GM03348 (cell line): ENCODE measurements around the gene VWCE.
A peak's percentile ranks its signal among the peaks of the same experiment; 100 is the strongest.

ENCODE experiments used
- DNase-seq: peaks from one replicate; pipeline ENCODE4 v3.0.0; 2012; ENCODE audit warnings: low spot score

VWCE gene

DNA sequence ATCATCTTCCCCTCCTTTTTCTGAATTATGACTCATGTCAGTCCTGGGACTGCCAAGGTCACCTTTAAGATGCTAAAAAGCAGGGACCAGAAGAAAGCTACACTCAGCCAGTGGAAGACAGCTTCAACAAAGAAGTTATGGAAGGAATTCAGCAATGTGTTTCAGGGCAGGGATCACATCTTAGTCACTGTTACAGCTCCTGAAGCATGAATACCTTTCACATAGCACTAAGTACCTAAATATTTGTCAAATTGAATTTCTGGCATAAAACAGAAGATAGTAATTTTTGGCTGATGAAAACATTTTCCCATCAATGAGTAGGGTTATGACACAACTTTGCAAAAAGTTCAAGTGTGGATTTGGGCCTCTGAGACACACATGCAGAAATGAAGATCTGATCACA lies 32.6 kb upstream of the VWCE start:
- peak; percentile 55 for DNase-seq

DNA sequence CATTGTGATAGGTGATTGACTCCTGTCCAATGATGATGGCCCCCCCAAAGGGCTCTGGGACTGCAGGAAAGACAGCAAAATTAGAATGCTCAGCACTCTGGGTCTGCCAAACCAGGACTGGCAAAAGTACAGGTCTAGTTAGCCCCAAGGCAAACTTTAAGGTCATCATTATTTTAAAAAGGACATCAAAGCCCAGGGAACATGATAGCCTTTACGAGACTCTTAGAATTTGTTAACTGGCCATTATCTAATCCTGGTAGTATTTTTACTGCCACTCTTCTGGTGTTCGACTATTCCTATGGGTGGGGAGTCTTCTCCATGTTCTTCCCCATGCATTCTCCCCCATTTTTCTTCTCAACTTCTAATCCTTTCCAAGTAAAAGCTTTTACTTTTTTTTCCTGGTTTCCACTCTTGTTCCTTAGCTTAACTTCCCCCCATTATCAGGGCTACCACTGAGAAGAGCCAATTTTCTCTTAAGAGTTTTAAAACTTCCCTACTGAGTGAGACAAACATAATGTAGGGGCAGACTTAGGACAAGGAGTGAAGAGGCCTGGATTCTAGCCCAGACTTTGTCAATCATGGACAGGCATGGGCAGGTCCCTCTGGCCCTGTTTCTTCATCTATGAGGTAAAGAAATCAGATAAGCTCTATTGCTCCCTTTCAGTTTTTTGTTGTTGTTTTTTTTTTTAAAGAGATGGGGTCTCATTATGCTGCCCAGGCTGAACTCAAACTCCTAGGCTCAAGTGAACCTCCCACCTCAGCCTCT lies 30.7 kb upstream of the VWCE start:
- no peak for DNase-seq

DNA sequence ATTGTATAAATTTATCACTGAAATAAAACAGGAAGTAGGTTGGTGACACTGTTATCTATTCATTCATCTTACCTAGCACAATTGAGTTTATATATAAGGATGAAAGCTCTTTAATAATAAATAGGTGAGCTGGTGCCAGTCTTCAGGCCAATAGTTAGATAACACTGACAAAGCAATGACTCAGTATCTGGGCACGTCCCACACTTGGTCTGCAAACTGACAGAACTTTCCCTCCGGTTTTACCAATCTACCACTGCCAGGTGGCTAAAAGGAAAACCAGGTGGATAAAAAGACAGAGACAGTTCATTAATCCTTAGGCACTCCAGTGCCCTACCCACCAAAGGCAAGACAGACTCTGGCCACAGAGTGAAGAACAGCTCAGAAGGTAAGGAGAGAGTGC lies 20.1 kb upstream of the VWCE start:
- no peak for DNase-seq

DNA sequence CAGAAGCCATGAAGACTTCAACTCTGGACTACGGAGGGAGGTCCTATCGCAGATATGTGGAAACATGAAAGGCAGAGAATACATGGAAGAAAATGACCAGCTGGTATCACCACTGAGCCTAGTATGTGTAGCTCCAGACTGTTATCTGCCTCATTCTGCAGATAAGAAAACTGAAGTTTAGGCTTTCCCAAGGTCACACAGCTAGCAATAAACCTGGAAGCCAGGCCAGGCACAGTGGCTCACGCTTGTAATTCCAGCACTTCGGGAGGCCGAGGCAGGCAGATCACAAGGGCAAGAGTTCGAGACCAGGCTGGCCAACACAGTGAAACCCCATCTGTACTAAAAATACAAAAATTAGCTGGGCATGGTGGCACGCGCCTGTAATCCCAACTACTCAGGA lies 15.6 kb upstream of the VWCE start:
- no peak for DNase-seq

DNA sequence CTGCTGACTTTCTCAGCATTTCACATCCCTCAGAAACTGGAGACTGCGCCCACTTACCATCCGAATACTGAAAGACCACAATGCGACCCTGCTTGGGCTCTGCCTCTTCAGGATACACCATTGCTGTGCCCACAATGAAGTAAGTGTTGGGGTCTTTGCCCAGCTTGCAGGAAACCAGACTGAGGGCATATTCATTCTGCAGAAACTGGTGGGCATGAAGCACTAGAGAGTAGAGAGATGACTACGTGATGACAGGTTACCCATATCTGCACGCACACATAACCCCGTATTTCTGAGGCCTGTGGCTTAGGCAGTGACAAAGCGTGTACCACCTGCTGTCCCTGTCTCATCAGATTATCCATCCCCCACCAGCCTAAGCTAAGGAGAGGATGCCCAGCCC lies 14.6 kb upstream of the VWCE start:
- DNase-seq: no peak

DNA sequence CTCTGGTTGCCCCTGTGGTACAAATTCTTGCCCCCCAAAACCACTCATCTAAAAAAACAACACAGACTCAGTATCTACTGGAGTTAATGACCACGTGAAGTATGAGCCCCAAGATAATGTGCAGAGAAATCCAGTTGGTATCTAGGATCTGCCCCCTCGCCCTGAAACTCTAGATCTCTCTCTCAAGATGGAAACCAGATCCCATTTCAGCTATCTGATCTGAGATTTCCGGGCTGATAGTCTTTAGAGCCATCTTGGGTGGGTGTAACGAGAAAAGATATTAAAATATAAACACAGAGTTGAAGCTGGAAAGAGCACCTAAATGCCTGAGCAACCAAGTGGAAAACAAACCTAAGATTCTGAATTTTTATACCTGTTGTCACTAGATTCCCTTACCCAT lies 14.0 kb upstream of the VWCE start:
- no peak for DNase-seq

DNA sequence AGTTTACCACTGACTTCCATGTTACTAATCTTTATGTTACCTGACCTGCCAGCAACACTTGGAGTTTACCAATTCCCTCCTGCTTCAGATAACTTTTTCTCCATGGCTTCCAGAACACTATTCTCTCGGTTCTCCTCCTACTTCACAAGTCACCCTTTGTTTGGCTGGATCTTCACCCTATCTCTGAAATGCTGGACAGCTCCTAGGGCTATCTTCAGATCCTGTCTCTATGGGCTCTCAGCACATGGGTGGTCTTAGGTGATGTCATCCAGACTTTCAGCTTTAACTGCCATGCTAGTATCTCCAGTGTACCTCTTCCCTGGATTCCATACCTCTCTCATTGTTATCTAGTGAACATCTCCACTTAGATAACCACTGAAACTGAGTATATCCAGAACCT lies 12.2 kb upstream of the VWCE start:
- no peak for DNase-seq

DNA sequence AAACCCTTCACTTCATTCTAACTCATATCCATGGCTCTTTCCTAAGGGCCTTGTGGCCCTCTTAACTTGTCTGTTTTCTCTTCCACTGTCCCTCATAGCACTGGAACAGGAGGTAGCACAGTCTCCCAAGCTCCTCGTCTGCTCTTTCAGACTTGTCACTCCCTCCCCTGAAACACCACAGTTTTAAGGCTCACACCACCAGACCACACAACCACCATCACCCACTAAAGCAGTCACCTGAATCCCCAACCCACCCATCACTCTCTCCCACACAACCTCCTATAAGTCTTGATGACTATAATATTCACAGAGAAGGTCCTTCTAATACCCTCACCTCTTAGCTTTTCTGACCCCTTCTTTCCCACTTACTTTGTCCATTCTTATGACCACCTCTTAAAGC lies 11.1 kb upstream of the VWCE start:
- DNase-seq: no peak

DNA sequence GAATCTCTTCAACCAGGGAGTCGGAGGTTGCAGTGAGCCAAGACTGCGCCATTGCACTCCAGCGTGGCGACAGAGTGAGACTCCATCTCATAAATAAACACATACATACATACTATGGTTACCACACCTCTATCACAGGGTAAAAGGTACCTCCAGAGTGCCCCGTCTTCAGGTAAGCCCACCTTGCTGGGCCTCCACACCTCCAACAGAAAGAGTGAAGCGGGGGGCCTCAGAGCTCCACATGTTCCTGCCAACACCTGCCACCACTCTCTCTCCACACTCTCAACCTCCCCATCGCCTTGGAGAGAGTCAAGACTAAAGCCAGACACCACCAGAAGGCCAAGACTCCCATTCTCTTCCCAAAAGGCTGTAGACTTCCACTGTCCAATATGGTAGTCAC lies 10.3 kb upstream of the VWCE start:
- DNase-seq: no peak

DNA sequence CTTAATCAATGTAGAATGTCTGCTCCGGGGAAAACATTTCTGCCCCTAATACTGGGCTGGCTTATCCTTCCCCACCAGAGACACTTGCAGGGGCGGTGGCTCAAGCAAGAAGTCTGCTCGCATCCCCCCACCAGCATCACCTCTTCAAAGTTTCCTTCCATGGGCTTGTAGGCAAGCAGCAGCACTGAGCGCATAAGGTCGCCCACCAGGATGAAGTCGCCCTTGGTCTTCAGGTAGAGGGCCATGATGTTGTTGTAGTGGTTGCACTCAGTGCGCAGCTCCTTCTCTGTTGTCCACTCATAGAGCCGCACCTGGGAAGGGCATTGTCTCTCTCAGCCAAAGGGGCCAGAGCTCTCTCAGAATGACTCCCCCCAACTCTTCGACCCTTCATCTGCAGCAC lies 8.6 kb upstream of the VWCE start:
- no peak for DNase-seq

DNA sequence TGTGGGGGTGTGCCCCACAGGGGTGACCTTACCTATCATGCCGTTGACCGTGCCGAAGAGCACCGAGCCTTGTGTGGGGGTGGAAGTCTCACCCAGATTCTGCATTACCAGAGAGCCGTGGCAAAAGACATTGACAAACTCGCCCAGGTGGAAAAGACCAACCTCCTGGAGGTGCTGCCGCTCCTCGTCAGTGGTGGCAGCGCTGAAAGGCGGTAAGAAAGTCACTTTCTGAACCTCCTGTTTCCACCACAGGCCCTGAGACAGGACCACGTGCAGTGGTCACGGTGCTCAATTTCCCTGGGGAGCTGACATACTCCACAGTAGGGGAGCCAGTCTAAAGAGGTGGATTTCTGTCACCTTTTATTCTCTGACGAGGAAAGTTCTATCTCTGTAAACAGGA lies 7.4 kb upstream of the VWCE start:
- DNase-seq: no peak

DNA sequence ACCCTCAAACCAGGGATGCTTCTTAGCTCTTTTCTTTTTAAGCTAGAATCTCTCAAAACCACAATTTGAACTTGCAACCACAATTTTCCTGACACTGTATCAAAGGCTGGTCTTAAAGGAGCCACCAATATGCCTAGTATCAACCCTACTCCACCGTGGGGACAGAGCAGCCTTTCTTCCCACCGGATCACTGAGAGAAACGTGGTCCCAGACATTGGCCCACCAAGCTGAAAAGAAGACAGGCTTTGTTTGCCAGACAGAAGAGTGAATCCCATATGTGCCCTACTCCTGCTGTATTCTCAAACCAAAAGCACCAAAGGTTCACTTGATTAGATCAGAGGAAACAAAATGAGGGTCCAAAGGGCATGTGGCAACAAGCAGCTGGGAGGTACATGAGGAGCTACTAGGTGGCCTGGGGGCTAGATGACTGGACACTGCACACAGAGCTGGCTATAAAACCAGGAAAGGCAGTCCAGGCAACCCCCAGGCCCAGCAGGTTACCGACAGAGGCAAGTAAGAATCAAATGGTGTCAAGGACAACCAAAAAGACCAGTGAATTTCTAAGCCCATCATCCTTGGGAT lies 3.6 kb upstream of the VWCE start:
- DNase-seq: no peak

DNA sequence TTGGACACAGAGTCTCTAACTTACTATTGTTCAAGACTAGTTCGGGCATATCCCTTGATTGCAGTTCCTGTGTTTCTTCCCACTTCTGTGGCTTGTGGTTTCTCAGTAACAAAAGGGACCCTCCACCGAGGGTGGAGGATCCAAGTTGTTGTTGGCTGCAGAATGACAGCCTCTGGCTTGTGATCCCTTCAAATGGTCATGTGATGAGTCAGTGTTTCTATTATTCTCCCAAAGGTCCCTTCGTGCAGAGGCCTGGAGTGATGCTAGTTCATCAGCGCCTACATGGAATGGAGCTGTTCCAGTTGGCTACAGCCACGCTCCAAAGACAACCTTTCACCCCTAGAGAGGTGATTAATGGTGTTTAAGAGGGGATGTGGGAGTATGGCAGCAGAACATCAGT lies 2.6 kb upstream of the VWCE start:
- peak; percentile 91 for DNase-seq

DNA sequence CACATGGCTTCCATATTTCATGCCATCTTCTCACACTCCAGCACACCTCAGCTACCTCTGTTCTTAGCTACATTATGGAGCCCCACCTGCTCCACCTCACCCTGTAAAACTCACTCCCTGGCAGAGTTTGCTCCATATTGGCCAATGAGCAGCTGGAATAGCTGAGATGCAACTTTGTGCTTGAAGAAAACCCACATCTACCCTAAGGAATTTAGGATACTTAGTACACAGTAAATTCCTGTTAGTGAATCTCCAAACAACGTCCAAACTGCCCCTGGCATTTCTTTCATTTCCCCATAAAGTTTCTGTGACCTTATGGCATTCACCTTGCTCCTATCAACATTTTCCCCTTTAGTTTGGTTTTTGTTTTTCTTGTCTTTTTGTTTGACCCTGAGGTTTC lies 2.2 kb upstream of the VWCE start:
- DNase-seq: peak; percentile 68

DNA sequence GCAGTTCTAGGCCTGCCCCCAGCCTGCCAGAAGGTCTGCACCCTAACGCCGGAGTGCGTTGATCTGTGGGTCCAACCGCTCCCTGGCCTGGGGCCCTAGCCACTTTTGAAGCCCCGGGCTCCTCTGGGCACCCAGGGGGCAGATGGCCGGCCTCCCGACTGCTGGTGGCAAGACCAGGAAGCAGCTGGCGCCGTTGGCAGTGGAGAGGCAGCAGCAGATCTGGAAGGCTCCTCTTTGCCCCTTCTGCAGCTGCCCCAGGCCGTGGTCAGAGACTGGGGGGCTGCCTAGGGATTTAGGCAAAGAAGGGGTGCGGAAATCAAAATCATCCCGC lies 445 bp upstream of the VWCE start:
- no peak for DNase-seq

DNA sequence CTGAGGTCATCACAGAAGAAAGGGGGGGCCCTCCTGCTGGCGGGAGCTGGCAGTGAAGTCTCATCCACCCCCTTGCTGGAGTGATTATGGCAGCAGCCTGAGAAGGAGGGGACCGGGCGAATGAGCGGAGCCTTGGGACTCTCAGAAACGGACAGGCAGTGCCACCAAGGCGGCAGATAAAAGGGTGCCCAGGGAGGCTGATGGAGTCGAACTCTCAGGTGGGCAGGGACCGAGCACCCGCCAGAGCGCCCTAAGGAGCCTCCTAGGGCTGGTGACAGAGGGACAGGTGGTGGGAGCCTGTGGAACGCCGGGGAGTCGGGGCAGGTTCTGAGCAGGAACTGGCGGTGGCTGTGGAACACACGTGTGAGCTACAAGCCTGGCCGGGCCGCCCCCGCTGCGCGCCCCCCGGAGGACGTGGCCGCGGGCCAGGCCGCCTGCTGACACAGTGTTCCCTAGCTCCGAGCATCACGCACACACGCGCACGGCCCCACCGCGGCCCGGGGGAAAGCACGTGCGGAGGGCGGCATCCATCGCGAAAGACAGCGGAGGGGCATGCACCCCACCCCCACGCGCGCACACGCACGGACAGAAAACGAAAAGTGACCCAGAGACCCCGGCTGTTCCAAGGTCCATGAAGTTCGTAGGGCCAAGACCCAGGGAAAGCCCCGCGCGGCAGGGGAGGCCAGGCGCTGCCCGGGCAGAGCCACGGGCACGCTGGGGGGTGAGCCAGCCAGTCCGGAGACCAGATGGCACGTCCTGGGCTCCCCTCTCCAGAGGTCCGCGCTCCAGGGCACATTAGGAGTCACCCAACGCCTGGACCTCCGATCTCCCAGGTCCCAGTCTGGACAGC lies 1.0 kb downstream of the VWCE start:
- DNase-seq: peak; percentile 67

DNA sequence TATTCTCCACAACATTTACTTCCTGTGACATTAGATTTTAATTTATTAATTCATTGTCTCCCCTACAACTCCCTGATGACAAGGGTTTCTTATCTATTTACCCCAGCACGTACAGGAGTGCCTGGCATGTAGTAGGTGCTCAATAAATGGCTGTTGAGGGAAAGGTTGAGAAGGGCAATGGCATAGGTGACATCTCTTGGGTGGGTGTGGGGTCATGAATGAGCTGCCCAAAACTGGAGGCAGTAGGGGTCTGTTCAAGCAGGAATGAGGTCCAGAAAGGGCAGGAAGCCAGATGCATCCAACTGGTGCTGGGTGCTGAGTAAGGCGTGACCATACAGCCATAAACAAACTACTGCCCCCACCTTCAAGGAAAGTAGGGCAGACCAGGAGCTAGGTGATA lies 2.8 kb downstream of the VWCE start:
- DNase-seq: no peak

DNA sequence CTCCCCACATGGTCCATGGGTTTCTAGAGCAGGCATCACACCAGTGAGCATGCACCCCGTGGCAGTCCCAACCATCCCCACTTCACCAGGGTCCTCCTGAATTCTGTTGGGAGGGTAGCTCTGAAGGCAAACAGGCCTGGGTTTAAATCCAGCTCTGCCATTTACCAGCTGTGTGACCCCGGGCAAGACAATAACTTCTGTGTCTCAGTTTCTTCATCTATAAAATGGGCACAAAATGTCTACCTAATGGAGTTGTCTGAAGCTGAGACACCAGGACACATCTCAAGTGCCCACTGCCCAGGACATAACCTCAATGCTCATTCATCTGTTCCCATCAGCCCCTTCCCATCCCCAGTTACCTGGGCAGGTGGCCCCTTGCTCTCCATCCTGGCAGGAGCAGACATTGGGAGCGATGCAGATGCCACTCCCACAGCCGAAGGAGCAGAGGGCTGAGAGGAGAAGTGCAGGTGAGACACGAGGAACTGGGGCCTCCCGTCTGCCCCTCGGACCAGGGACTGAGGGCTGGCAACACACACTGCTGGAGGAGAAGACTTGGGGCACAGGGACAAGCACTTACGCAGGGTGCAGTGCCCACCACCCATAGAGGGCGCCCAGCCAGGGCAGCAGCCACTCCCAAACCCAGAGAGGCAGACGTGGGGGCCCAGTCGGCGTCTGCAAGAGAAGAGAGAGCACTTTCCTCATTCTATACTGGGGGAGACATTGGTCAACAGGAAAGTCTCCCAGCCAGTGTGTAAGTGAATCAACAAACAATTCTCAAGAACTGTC lies 4.0 kb downstream of the VWCE start:
- no peak for DNase-seq

DNA sequence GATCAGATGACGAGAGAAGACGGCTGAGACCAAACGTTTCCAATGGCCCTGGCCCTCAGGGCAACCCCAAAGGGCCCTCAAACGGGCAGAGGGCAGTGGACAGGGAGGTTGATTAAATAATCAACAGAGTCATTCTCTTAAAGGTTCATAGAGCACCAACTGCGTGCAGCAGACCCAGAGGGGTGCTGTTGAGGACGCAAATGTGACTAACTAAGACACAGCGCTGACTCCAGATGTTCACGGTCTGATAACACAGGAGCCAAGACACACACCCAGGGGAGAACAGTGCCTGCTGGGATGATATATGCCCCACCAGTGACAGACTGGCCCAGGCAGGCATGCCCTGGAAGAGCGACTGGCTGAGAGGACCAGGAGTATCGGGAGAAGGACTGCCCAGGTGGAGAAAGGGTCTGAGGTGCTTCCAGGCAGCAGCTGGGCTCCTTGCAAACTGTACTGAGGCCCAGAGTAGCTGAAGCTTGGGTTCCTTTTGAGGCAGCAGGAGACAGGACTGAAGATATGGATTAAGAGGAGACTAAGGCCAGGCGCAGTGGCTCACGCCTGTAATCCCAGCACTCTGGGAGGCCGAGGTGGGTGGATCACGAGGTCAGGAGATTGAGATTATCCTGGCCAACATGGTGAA lies 7.7 kb downstream of the VWCE start:
- DNase-seq: no peak

DNA sequence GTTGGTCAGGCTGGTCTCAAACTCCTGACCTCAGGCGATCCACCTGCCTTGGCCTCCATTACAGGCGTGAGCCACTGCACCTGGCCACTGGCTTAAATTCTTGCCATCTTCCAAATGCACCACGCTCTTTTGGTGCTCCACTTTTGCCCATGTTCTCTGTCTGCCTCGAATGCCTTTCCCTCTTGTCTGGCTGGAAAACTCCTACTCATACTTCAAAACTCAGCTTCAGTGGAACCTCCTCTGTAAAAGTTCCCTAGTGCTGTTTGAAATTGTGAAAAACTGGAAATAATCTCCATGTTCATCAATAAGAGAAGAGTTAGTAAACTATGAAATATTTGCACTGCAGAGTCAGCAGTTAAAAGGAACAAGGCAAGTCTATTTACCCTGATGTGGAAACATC lies 11.5 kb downstream of the VWCE start:
- DNase-seq: no peak

DNA sequence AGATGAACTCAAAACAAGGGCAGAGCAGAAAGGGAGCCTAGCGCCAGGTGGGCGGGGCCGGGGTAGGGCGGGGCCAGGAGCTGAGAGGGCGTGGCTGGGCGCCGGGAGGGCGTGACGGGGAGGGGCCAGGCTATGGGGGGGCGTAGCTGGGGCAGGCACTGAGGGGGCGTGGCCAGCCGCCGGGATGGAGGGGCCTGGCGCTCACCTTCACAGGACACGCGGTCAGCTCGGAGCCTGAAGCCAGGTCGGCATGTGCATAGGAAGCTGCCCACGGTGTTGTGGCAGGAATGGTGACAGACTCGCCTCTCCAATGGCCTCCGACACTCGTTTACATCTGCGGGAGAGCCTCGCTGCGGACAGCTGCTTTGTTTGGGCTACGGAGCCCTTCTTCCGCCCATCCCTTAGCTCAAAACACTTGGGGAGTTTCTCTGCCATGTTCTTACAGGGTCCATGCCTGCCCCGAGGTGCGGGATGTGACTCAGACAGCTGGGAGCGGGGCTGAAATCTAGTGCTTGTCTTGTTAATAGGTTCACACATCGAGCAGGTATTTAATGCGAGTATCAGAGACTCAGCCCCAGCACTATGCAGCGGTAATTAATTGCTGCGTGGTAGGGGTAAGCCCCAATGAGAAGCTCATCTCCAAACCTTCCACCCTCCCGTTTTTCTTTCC lies 13.4 kb downstream of the VWCE start:
- peak; percentile 76 for DNase-seq
